Duodenal mucosa (tissue), 2 donors: ENCODE results near the gene SPINK5.

ENCODE experiments used
- H3K27ac ChIP-seq: one replicate; pipeline ENCODE4 v1.7.0; 2013; ENCODE audit warnings: low read depth, low read length
- H3K27me3 ChIP-seq, 2 donors: one replicate each; pipeline ENCODE4 v1.7.0; 2013; ENCODE audit warnings: low read length in 2 of 2, control low read depth in 1 of 2; ENCODE audit not compliant: insufficient read depth in 2 of 2, control insufficient read depth in 1 of 2
- H3K36me3 ChIP-seq, 2 donors: one replicate each; pipeline ENCODE4 v1.7.0; 2013; ENCODE audit warnings: low read length in 2 of 2, control low read depth in 1 of 2; ENCODE audit not compliant: insufficient read depth in 2 of 2, control insufficient read depth in 1 of 2
- H3K4me1 ChIP-seq, 2 donors: one replicate each; pipeline ENCODE4 v1.7.0; 2013; ENCODE audit warnings: low read length in 2 of 2, control low read depth in 1 of 2; ENCODE audit not compliant: insufficient read depth in 2 of 2, control insufficient read depth in 1 of 2
- H3K4me3 ChIP-seq, 2 donors: one replicate each; pipeline ENCODE4 v1.7.0; 2013; ENCODE audit warnings: low read length in 2 of 2, low read depth in 1 of 2
- H3K9ac ChIP-seq, 2 donors: one replicate each; pipeline ENCODE4 v1.7.0; 2013; ENCODE audit warnings: low read length in 2 of 2, low read depth in 1 of 2
- H3K9me3 ChIP-seq, 2 donors: one replicate each; pipeline ENCODE4 v1.7.0; 2013; ENCODE audit warnings: low read length in 2 of 2, control low read depth in 1 of 2; ENCODE audit not compliant: control insufficient read depth in 1 of 2

The SPINK5 gene

DNA sequence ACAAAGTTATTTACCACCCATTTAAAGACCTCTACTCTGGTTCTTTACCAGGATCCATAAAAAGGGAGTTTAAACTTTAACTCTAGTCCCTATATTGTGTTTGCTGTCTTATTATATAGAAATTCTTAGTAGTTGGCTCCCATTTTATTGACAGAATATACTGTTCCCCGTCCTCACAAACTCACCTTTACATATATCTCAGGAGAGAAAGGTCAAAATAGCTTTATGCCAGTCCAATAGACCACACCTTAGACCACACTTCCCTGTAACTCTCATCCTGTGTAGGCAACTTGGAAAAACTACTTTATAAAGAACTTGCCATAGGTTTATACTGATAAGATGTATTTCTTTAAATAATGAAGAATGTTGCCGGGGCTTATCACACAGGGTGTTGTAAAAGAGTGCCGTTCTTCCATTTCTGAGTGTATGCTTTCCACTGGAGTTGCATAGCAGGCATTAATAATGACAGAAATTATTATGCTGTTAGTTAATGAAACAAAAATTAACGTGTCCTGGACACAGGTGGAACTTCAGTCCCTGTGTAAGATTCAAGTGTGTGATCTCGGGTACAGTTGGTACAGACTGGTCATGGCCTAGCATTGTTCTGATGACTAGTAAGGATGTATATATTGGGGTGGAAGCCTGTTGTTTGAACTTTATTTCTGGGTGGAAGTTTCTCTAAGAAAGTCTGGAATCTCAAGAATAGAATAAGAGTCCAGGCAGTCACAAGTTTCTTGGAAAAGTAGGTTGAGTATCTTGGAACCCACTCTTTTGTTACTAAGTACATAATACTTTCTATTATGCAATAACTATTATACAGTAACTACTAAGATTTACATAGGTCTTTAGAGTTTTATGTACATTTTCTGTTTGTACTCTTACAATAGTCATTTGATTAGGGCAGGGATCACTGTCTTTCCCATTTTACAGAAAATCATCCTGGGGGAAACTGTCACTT lies 71.6 kb downstream of the SPINK5 start:
- H3K27ac ChIP-seq: no peak overlapping the region

DNA sequence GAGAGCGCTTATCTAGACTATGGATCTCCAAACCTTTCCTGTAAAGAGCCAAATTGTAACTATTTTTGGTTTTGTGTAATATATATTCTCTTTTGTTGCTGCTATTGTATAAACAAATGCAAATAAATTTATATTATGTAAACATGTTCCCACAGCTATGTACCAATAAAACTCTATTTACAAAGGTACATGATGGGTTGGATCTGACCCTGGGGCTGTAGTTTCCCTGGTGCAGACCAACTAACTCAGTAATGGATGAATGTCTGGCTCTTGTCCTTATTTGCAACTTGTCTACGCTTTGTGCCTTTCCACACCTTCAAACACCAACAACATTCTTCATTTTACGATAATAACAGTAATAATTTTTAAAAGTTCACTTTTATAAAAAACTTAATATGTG lies 77.1 kb downstream of the SPINK5 start:
- no peaks in the 10 kb centered on the region for H3K27me3 ChIP-seq
- no peaks in the 10 kb centered on the region for H3K36me3 ChIP-seq
- H3K4me3 ChIP-seq: no peak overlapping the region
- H3K9ac ChIP-seq: no peak overlapping the region
- no peaks in the 10 kb centered on the region for H3K9me3 ChIP-seq
- no peaks in the 10 kb centered on the region for H3K4me1 ChIP-seq
- no peak overlapping the region for H3K27ac ChIP-seq

More for the DNA sequence above, 71.6 kb downstream of the SPINK5 start:
- Histone ChIP-seq H3K27me3 (no peaks in the 10 kb centered on the region), H3K9ac (no peak overlapping the region), H3K4me1 (no peaks in the 10 kb centered on the region), H3K9me3 (no peaks in the 10 kb centered on the region), H3K4me3 (no peak overlapping the region), H3K36me3 (no peaks in the 10 kb centered on the region)

DNA sequence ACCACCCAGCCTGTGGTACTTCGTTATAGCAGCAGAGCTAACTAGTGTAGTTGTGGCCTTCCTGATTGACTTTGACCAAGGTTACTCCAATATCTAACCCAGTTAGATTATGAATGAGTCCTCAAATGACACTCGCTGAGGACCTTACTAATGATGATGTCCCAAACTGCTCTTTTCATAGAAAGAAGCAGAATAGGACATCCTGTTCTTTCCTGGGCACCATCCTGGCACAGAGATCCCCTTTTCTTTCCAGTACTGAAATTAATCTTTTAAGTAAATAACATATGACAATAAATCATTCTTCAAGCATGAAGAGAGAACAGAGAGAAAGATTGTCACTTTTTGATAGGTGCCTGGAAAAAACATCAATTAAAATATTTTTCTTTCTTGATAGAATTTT lies 77.9 kb downstream of the SPINK5 start:
- Histone ChIP-seq H3K27me3 (no peaks in the 10 kb centered on the region), H3K9ac (no peak overlapping the region), H3K27ac (no peak overlapping the region), H3K4me1 (no peaks in the 10 kb centered on the region), H3K9me3 (no peaks in the 10 kb centered on the region), H3K4me3 (no peak overlapping the region), H3K36me3 (no peaks in the 10 kb centered on the region)

DNA sequence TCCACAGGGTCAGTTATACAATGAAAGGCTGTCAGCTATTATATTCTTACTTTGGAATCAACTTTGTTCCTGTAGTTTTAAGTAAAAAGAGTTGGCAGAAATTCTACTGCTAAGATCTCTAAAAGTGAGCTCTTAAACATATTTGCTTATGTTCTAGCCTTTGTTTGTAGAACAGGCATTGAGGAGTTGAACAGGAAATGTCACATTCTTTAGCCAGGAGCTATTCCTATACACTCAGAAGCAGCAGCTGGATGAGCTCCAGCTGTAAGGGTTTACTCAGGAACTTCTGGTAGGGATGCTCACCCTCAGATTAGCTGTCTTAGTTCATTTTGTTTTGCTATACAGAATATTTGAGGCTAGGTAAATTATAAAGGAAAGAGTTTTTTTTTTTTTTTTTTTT lies 82.1 kb downstream of the SPINK5 start:
- H3K9ac ChIP-seq: no peak overlapping the region
- H3K9me3 ChIP-seq: no peaks in the 10 kb centered on the region
- no peaks in the 10 kb centered on the region for H3K27me3 ChIP-seq
- no peaks in the 10 kb centered on the region for H3K4me1 ChIP-seq
- H3K27ac ChIP-seq: no peak overlapping the region
- H3K4me3 ChIP-seq: no peak overlapping the region
- H3K36me3 ChIP-seq: no peaks in the 10 kb centered on the region

DNA sequence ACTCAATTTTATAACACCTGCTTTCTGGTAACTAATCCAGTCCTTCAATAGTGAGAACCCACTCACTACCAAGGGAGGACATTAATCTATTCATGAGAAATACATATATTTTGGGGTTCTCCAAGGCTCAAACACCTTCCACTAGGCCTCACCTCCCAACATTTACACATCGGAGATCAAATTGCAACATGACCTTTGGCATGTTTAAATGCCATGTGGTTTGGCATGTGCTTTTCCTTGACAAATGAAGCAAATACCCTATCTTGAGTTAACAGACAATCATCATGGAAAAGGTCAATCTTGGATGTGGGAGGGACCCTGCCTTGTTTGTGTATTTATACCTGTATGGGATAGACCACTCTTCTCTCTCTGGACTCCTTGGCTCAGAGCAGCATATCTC lies 82.7 kb downstream of the SPINK5 start:
- Histone ChIP-seq H3K36me3 (no peaks in the 10 kb centered on the region), H3K27ac (no peak overlapping the region), H3K9me3 (no peaks in the 10 kb centered on the region), H3K4me1 (no peaks in the 10 kb centered on the region), H3K4me3 (no peak overlapping the region), H3K27me3 (no peaks in the 10 kb centered on the region), H3K9ac (no peak overlapping the region)

DNA sequence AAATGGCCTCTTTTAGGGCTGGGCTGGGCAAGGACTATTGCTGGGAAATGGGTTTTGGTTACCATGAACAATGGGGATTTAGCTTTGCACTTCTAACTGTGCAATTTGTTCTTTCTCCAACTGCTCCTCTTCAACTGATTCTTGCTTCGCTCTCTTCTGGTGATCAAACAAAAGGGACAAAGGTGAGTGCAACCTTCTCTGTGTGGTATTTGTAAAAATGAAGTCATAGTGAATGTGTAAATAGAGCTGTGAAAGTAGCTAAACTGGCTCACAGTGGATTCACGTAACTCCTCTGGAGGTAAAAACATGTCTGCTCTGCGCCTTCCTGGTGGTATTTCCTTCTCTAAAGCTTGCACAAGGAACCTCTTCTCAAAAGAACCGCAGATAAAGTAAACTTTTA lies 83.6 kb downstream of the SPINK5 start:
- no peaks in the 10 kb centered on the region for H3K4me1 ChIP-seq
- H3K27me3 ChIP-seq: no peaks in the 10 kb centered on the region
- no peak overlapping the region for H3K9ac ChIP-seq
- no peak overlapping the region for H3K27ac ChIP-seq
- H3K36me3 ChIP-seq: no peaks in the 10 kb centered on the region
- H3K9me3 ChIP-seq: no peaks in the 10 kb centered on the region
- H3K4me3 ChIP-seq: no peak overlapping the region

DNA sequence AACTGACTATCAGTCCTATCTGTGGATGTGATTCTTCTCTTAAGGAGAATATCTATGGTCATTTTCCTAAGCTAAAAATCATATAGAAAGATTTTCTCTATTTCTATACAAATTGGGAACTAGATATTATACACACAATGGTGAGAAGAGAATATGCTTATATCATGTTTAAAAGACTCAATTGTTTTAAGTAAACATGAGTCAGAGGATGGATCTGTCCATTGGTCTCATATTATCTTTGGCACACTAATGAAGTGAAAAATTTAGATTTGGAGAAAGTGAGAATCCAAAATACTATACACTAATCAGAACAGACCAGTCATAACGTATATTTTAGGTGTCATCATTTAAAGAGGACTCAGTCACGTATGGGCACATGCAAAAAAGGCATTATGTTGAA lies 88.1 kb downstream of the SPINK5 start:
- Histone ChIP-seq H3K9ac (no peak overlapping the region), H3K27me3 (no peaks in the 10 kb centered on the region), H3K4me1 (no peaks in the 10 kb centered on the region), H3K36me3 (no peaks in the 10 kb centered on the region), H3K4me3 (no peak overlapping the region), H3K9me3 (no peaks in the 10 kb centered on the region), H3K27ac (no peak overlapping the region)

DNA sequence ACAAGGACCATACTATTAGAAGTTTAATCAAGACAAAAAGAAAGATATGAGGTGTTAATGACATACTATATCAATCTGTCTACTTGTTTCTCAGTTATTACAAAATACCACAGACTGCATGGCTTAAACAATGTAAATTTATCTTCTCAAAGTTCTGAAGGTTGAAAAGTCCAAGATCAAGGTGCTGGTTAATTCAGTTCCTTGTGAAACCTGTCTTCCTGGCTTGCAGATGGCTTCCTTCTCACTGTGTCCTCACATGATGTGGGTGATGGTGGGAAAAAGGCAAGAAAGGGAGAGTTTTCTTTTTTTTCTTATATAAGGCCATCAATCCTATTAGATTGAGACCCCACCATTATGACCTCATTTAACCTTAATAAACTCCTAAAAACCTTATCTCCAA lies 89.0 kb downstream of the SPINK5 start:
- Histone ChIP-seq H3K27ac (no peak overlapping the region), H3K9ac (no peak overlapping the region), H3K27me3 (no peaks in the 10 kb centered on the region), H3K4me1 (no peaks in the 10 kb centered on the region), H3K4me3 (no peak overlapping the region), H3K9me3 (no peaks in the 10 kb centered on the region), H3K36me3 (no peaks in the 10 kb centered on the region)

DNA sequence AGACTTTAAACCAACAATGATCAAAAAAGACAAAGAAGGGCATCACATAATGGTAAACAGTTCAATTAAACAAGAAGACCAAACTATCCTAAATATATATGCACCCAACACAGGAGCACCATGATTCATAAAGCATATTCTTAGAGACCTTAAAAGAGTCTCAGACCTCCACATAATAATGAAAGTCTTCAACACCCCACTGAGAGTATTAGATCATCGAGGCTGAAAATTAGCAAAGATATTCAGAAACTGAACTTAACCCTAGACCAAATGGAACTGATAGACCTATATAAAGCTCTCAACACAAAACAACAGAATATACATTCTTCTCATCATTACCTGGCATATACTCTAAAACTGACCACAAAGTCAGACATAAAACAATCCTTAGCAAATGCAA lies 92.8 kb downstream of the SPINK5 start:
- H3K4me1 ChIP-seq: no peaks in the 10 kb centered on the region
- H3K27ac ChIP-seq: no peak overlapping the region
- H3K27me3 ChIP-seq: no peaks in the 10 kb centered on the region
- H3K36me3 ChIP-seq: no peaks in the 10 kb centered on the region
- no peaks in the 10 kb centered on the region for H3K9me3 ChIP-seq
- H3K4me3 ChIP-seq: no peak overlapping the region
- H3K9ac ChIP-seq: no peak overlapping the region

DNA sequence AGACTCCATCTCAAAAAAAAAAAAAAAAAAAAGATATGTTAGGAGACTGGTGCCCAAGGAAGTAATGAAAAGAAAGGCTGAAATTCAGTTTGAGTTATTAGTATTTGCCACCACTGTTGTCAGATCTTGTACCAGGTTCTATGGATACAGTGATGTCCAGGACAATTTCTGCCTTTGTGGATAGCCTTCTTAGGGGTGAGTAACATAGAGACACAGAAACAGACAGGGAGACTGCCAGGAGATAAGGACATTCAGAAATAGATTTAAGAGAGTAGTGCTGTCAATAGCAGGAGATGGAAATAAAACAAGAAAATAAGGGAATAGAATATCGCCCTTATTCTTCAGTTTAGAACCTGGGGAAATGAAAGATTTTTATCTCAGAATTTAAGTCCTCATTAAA lies 98.3 kb downstream of the SPINK5 start:
- Histone ChIP-seq H3K4me3 (no peak overlapping the region), H3K27ac (no peak overlapping the region), H3K27me3 (no peaks in the 10 kb centered on the region), H3K9me3 (no peaks in the 10 kb centered on the region), H3K4me1 (no peaks in the 10 kb centered on the region), H3K36me3 (no peaks in the 10 kb centered on the region), H3K9ac (no peak overlapping the region)
